Measurements from ENCODE around the gene EFCAB12.
"Not testable (repeated sequence)": the region's sequence is repeated elsewhere in the genome, so short reads cannot be mapped to it uniquely, and the experiment has no call there.

GRCh38 chr3:129364811-129365210 lies 63.6 kb downstream of the EFCAB12 start:
- TF ChIP-seq, protein P1, sequence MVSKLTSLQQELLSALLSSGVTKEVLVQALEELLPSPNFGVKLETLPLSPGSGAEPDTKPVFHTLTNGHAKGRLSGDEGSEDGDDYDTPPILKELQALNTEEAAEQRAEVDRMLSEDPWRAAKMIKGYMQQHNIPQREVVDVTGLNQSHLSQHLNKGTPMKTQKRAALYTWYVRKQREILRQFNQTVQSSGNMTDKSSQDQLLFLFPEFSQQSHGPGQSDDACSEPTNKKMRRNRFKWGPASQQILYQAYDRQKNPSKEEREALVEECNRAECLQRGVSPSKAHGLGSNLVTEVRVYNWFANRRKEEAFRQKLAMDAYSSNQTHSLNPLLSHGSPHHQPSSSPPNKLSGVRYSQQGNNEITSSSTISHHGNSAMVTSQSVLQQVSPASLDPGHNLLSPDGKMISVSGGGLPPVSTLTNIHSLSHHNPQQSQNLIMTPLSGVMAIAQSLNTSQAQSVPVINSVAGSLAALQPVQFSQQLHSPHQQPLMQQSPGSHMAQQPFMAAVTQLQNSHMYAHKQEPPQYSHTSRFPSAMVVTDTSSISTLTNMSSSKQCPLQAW (CRISPR knock-in tag; IDR thresholded peaks at IDR 0.05): not testable (repeated sequence)
- not testable (repeated sequence) for TF ChIP-seq ESRRA (CRISPR knock-in tag; IDR thresholded peaks at IDR 0.05; ENCODE audit: low read depth)

Data from HepG2 (cell line).